NCI-H2107 treated with DMSO at 0.1 percent for 48 hours (cell line): ENCODE results near the gene IL1R2.

Experiments used
- DNase-seq: peaks from one replicate; lab custom pipeline; 2025; ENCODE audit not compliant: unreplicated experiment; lab: John Stamatoyannopoulos, UW

The IL1R2 gene

GRCh38 chr2:102076512-102076911 lies 84.8 kb downstream of the IL1R2 start:
- DNase-seq: no peak
